NCI-H345 (cell line): ENCODE results near the gene MRTFB.

Source experiments
- DNase-seq: peaks from one replicate; lab custom pipeline; 2025; lab: John Stamatoyannopoulos, UW

Gene MRTFB

DNA sequence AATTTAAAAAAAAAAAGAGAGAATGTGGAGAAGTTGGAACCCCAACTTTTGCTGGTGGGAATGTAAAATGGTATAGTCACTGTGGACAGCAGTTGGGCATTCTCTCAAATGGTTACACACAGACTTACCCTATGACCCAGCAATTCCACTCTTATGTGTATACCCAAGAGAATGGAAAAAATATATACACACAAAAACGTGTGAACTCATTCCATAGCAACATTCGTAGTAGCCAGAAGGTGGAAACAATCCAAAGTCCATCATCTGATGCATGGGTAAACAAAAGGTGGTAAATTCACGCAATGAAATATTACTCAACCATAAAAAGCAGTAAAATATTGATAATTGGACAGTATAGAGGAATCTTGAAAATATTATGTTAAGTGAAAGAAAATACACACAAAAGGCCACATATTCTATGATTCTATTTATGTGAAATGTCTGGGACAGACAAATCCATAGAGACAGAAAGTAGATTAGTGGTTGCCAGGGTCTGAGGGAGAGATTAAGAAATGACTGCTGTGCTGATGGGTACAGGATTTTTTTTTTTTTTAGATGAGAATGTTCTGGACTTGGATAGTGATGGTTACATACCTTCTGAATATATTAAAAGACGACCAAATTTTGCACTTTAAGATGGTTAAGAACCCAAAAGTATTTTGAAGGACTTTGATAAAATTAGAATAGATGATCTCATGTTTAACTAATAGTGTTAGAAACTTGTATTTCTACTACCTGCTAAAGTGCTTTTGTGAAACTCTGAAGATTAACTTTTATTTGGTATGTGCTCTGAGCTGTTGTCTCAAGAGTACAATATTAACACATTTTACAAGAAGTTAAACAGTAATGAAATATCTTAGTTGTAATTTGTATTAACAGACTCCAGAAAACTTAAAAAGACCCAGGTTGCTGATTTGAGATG is 60.9 kb downstream of the MRTFB start:
- no peak for DNase-seq

DNA sequence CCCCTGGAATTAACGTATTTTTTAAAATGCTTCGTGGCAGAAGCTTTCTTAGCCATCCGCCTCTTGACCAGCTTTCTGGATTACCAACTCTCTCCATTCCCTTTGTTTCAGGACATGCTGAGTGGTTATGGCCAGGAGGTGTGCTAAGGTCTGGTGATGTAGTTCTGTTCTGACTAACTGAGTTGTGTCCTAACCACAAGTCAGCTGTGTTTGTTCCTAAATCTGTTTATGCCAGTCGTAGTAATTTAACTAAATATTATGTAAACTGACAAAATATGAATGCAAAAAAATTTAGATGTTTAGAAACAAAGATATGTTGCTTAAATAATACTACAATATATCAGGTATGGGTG is 61.6 kb downstream of the MRTFB start:
- no peak for DNase-seq

DNA sequence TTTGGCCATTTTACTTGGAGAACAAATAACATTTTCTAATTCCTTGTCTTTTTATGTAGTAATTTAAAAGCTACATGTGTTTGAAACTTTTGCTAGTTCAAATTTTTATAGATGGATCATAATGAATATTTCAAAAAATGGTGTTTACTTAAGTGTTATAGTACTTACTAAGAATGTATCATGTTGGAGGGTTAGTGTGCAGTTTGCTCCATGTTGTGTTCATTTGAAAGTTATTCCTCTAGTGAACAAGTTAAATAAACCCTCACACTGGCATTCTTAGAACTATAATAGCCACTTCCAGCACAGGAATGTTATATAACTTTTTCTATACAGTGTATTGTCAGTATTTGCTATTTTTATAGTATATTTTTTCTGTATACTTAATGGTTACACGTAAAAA is 62.8 kb downstream of the MRTFB start:
- no peak for DNase-seq

DNA sequence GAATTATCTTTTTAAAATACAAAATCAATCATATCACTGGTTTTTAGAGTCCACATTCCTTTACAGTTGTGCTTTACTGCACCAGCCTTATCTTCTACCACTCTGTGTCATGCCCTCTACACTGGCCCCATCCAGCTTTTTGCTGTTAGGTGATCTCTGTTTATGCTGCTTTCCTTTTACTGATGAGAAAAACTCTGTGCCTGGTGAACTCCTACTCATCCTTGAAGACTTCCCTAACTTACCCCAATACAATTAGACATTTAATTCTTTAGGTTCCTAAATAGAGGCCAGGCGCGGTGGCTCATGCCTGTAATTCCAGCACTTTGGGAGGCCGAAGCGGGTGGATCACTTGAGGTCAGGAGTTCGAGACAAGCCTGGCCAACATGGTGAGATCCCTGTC is 64.6 kb downstream of the MRTFB start:
- DNase-seq: no peak

DNA sequence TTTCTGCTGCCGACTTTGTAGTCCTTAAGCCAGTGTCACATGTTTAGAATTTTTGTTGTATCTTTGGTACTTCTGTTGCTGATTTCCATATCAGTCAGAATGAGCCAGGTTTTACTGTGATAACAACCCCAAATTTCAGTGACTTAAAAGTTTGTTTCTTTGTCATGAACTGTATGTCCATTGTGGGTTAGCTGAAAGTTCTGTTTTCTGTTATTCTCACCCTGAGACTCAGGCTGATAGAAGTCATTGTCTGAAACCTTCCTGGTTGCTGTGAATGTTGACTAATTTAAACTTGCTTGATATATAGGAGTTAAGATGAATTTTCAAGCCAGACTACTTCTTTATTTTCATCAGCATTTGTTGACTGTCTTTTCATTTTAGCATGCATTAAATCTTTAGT is 68.8 kb downstream of the MRTFB start:
- no peak for DNase-seq

DNA sequence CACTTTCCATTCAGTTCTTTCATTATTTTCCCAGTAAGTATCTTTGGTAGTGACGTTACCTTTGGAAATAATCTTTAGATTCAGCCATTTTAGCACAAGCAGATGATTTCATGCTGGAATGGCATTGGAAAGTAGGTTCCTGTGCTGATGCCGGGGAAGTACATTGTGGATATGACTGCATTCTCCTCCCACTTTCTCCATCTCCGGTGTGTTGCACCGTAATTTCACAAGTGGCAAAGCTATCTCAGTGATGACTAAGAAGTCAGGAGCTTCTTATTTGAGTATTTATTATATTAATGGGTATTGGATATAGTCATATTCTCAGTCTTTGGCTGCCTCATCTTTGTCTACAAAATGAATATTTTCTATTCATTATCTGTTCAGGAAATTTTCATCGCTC is 69.8 kb downstream of the MRTFB start:
- no peak for DNase-seq

DNA sequence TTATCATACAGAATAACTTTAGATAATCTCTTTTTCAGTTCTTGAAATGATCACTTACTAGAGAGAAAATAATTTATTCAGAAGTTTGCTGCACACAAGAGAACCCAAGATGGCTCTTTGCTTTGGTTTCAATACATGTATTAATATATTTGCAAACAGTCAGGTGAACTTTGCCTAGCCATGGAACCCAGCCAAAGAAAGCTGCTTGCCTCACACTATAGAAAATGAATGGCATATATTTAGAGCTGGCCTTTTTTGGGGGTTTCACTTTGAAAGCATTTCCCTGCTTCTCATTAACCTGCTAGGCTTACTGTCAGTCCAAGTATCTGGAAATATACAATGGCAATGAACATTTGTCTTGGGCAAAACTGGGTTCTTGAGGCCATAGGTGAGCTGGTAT is 75.3 kb downstream of the MRTFB start:
- no peak for DNase-seq

DNA sequence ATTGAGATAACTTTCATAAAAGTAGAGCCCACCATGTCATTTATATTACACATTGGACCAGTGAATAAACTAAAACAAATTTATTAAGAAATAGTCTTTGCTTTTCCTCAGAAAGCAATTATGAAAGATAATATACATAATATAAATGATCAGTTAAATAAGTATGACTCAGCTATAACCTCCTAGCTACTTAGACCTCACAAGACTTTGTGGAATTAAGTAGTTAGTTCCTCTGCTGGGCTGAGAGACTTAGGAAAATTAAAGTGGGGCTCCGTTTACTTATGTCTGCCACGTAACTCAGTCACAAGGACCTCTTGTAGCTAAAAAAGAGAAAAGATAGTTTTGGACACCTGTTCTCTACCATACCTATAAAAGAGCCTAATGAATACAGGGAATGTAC is 76.9 kb downstream of the MRTFB start:
- no peak for DNase-seq

DNA sequence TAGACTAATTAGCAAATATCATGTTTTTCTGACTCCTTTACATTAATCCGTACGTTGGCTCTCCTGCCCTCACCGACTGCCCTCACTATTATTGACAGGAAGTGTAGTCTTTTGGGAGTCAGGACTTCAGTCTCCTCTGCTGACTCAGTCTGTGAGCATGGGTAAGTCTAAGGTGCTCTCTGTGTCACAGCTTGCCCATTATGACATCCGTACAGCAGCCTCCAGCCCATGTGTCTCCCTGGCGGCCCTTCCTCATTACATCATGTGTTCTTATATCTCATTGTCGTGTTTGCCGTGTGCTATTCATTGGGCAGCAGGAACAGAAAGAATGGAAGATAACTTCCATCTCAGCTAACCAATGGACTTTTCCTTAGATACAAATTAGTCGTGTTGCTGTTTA is 77.5 kb downstream of the MRTFB start:
- no peak for DNase-seq

DNA sequence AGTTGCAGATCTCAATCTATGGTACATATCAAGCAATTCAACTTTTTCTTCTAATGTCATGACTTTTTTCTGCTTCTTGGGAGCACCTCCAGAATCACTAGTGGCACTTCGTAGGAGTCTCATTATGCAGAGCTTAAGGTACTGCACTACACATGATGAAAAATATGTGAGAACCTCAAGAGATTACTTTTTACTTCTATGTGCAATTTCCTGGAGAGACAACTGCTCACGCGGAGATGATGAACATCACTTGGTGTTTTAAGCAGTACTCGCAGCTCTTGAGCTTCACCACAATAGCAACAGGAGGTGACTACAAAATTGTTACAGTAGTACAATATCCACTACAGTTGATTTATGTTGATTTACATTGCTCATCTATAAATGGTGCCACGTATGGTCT is 79.7 kb downstream of the MRTFB start:
- DNase-seq: no peak

DNA sequence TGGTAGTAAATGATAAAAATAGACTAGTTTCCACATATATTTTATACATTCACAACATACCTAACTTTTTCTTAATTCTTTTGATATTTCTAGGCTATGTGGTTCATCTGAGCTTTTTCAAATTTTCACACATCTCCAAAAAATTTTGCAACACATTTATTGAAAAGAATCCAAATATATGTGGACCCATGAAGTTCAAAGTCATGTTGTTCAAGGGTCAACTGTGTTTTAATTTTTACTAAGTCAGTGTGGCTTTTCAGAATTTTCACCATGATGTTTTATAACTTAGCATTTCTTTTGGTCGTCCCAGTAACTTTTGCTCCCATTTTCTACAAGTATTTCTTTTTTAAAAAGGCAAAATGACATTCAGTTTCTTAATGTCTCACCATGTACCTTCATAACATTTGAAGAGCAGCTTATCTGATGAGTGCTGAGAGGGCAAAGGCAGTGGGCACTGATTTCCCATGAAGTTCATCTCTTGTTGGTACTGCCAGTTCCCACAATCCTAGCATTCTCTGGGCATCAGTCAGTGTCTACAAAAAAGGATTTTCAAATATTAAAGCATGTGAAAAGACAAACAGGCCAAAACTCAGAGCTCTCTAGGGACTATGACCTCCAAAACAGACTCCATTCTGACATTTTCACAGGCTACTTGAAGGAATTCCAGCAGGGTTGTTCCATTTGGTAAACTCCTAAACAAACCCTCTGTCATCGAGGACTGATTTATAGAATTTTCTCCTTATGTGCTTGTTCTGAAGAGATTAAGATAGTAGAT is 80.3 kb downstream of the MRTFB start:
- DNase-seq: no peak

DNA sequence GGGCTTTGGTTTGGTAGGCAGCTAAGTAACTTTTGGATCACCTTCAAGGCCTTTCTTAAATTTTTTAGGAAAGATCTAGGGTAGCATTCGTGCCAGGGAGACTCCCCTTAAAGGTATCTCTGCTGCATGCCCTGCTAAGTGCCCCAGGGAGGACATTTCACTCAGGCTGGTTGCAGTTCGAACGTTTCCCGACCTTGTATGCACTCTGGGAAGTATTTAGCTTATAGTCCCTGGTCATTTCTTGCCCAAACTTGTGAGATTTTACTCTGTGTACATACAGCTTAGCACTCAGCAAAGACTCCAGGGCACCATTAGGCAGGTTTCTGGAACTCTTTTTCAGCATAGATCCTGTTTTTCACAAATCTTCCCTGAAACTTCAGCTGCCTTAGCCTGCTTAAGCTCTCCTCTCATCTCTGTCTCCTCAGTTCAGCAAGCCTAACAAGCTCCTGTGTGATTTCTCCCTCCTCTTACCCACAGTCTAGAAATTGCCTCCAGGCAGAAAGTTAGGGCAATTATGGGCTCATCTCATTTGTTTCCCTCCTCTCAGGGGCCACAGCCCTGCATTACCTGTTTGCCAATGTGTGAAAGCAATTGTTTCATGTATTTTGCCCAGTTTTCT is 84.6 kb downstream of the MRTFB start:
- no peak for DNase-seq

DNA sequence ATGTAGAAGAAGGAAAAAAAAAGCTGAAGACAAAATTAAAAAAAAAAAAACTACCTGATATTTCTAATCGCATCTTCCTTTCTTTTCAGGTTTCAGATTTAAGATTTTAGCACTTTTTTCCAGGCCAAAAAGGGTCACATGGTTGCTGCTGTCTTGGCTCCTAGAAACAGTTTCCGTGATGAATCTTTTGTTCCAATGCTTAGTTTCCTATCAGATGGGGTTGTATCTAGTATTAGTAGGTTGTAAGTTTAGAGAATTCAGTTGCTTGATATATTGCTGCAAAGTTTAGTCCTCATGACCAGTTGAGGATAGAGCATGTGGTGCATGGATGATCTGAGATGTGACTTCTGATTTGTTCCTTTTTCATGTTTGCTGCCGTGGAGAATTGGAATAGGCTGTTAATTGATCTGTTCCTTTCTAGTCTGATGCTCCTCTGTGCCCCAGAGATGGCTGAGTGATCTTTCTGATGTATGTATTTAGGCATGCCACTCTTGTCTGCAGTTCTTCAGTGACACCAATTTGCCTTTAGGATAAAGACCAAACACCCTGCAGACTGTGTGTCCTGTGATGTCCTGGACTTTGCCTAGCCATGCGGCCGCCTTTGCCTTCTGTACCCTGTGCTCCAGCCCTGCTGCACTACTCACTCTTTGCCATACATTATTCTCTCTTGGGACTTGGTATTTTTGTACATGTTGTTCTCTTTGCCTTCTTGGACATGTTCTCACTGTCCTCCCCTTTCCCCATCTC is 94.0 kb downstream of the MRTFB start:
- no peak for DNase-seq

DNA sequence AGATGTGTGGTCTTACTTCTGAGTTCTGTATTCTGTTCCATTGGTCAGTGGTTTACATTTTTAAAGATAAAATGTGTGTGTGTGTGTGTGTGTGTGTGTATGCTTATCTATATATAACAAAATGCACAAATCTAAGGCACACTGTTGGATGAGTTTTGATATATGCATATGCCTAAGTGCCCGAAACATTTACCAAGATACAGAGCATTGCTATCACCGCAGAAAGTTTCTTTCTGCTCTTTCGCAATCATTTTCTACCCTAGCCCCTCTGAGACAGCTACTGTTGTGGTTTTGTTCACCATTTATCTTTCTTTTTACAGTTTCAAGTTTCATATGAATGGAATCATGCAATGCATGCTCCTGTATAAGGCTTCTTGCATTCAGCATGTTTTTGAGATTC is 97.0 kb downstream of the MRTFB start:
- no peak for DNase-seq

DNA sequence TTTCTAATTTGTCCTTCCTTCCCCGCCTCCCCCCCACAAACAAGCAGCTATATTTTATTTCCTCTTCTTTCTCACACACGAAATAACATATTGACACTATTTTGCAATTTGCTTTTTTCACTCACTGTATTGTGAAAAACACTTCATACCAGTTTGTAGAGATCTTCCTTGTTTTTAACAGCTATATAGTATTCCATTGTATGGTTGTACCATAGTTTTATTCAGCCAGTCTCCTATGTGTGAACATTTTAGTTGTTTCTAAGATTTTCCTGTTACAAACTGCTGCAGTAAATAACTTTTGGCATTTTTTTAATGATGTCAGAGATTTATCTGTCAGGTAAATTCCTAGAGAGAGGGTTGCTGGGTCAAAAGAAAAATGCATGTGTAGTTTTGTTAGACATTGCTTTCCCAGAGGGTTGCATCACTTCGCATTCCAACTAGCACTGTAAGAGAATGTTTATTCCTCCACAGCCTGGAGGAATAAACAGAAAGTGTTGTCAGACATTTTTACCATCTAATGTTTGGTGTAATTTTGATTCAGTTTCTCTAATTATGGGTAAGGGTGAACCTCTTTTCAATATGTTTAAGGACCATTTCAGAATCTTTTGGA is 101.2 kb downstream of the MRTFB start:
- DNase-seq: no peak

DNA sequence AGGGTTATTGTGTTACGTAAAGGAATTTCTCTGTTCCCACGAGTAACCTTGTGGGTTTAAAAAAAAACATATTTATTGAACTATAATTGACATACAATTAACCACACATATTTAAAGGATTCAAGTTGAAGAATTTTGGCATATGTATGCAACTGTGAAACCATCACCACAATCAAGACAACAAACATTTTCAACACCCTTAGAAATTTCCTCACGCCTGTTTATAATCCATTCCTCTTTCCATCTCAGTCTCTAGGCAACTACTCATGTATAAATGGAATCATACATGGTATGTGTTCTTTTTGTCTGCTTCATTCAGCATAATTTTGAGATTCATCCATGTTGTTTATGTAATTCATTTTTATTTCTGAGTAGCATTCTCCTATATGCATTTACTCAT is 104.0 kb downstream of the MRTFB start:
- no peak for DNase-seq

DNA sequence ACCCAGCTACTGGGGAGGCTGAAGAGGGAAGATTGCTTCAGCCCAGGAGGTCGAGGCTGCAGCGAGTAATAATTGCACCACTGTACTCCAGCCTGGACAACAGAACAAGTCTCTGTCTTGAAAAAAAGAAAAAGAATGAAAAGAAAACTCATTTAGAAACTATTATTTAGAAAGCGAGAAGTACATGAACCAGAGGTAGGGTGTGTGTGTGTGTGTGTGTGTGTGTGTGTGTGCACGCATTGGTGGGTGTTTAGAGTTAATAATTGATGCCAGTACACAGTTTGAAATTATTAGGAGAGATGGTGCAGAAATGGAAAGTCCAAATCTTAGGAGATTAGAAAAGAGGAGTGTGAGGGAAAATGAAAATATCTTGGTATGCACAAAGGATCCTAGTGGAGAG is 106.6 kb downstream of the MRTFB start:
- DNase-seq: no peak

DNA sequence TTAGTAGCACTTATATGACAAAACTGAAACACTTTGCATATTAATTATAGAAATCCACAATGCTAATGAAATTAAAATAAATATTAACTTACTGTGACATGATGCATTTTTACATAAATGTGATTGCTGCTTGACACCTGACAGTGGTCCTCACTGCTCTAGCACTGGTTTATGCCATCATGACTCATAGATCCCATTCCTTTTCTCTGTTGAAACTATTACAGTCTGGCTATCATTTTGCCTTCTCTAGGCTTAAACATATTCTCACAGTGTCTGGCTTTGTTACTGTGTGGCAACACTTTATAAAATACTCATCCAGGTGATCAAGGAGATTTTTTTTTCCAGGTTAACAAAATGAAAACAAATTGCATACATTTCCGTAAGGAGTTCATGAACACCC is 108.0 kb downstream of the MRTFB start:
- no peak for DNase-seq

DNA sequence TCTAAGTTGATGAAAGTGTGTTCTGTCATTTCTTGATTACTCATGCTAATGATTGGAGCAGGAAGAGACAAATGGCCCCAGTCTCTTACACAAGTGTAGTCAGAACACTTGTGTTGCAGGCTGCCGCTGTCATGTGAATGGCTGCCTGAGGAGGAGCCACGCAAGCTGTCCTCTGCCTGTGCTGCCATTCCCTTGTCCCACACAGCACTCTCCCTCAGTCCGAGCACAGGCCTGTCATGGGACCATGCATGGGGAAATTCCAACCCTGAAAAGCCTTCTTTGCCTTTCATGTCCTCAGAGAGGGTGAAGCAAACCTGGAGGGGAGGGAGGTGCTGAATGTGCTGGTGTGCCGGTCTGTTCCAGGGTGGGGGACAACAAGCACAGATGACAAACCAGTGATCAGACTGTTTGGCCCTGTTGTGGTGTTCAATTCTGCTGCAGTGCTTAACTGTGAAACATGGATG is 109.4 kb downstream of the MRTFB start:
- no peak for DNase-seq

DNA sequence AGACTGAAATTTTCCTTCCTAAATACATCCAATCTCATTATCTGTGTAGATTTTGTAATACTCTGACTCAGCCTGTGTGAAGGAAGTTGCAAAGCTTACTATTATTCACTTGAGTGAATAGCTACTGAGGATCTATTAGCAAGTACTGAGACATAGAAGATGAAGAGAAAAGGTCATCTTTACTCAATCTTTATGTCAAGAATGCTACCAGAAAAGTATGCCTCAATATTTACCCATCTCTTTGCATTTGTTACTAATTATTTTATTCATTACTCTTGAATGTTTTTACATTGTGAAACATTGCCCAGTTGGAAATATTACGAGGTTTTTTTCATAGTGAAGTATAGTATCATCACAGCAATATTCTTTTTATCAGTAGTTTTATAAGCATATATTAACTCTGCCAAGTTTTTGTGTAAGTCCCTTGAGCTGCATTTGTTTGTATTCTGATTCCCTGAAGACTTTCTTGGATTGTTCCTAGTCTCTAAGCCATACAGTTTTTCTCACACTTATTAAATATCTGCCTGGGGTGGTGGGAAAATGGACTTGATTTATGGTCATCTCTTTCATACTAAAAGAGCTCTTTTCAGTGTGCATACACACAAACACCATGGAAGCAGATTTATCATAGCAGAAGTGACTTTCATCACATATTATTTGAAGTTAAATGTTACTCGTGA is 110.4 kb downstream of the MRTFB start:
- DNase-seq: no peak

DNA sequence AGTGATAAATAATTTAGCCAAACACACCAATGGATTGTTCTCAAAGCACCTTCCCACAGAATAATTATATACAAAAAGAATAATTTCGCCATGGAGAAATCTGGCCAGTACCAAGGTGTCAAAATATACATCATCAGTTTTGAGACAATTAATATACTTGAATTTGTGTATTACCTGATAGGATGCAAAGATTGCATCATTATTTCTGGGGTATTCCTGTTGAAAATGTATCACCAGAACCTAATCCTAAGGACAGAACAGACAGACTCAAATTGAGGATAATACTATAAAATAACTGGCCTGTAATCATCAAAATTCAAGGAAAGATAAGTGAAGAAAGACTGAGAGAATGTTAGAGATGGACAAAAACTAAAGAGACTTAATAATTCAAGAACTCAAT is 111.9 kb downstream of the MRTFB start:
- DNase-seq: no peak
